H9 (cell line): ENCODE data around the gene GPD2. TPM values are rescaled to one million over a fixed set of nuclear protein-coding genes. Genes with fewer than 3 reads are reported as not detected.

Source experiments
- DNase-seq: peaks from one replicate; pipeline ENCODE4 v3.0.0-alpha.2; 2017
- H2AFZ ChIP-seq: one replicate; pipeline ENCODE4 v1.6.1; 2013; ENCODE audit warnings: mild to moderate bottlenecking, low read length, control low read depth, moderate library complexity
- H2AK5ac ChIP-seq: 2 replicates; pipeline ENCODE4 v1.6.1; 2013; ENCODE audit warnings: low read length, control low read depth, mixed read lengths; ENCODE audit not compliant: insufficient read length
- H2BK120ac ChIP-seq: one replicate; pipeline ENCODE4 v1.6.1; 2013; ENCODE audit warnings: low read depth, mild to moderate bottlenecking, low read length, control low read depth, inconsistent platforms; ENCODE audit not compliant: poor library complexity, severe bottlenecking
- H2BK12ac ChIP-seq: 2 replicates; pipeline ENCODE4 v1.6.1; 2013; ENCODE audit warnings: low read length, control low read depth, mixed read lengths, low read depth; ENCODE audit not compliant: insufficient read length
- H2BK15ac ChIP-seq: 2 replicates; pipeline ENCODE4 v1.6.1; 2013; ENCODE audit warnings: low read depth, low read length, control low read depth
- H2BK20ac ChIP-seq: one replicate; pipeline ENCODE4 v1.6.1; 2013; ENCODE audit warnings: low read depth, mild to moderate bottlenecking, low read length, control low read depth, inconsistent platforms; ENCODE audit not compliant: poor library complexity, severe bottlenecking
- H2BK5ac ChIP-seq: 2 replicates; pipeline ENCODE4 v1.6.1; 2013; ENCODE audit warnings: low read length, control low read depth, mixed read lengths; ENCODE audit not compliant: insufficient read length
- H3K14ac ChIP-seq: 2 replicates; pipeline ENCODE4 v1.6.1; 2013; ENCODE audit warnings: low read length, control low read depth; ENCODE audit not compliant: insufficient read depth
- H3K18ac ChIP-seq: 2 replicates; pipeline ENCODE4 v1.6.1; 2013; ENCODE audit warnings: low read depth, mild to moderate bottlenecking, mixed read lengths, low read length, control low read depth; ENCODE audit not compliant: insufficient read length
- H3K23ac ChIP-seq: 2 replicates; pipeline ENCODE4 v1.6.1; 2013; ENCODE audit warnings: low read length, control low read depth, mixed read lengths, low read depth; ENCODE audit not compliant: insufficient read length
- H3K23me2 ChIP-seq: 2 replicates; pipeline ENCODE4 v1.6.1; 2013; ENCODE audit warnings: low read depth, mild to moderate bottlenecking, mixed read lengths, low read length, control low read depth; ENCODE audit not compliant: insufficient read length, poor library complexity, severe bottlenecking
- H3K27ac ChIP-seq: 2 replicates; pipeline ENCODE4 v1.5.1; 2013; ENCODE audit warnings: low read length, control low read depth, mixed read lengths, low read depth; ENCODE audit not compliant: insufficient read length
- H3K27me3 ChIP-seq: 2 replicates; pipeline ENCODE4 v1.6.1; 2013; ENCODE audit warnings: low read length, control low read depth, inconsistent platforms; ENCODE audit not compliant: insufficient read depth
- H3K4ac ChIP-seq: 2 replicates; pipeline ENCODE4 v1.6.1; 2013; ENCODE audit warnings: low read depth, mild to moderate bottlenecking, control low read depth, inconsistent platforms, low read length, moderate library complexity
- H3K4me1 ChIP-seq: 2 replicates; pipeline ENCODE4 v1.6.1; 2013; ENCODE audit warnings: low read length, control low read depth, inconsistent platforms; ENCODE audit not compliant: insufficient read depth
- H3K4me2 ChIP-seq: 2 replicates; pipeline ENCODE4 v1.6.1; 2013; ENCODE audit warnings: low read length, control low read depth, mixed read lengths; ENCODE audit not compliant: insufficient read length, insufficient read depth
- H3K56ac ChIP-seq: 2 replicates; pipeline ENCODE4 v1.6.1; 2013; ENCODE audit warnings: low read depth, mild to moderate bottlenecking, mixed read lengths, low read length, control low read depth; ENCODE audit not compliant: insufficient read length
- H3K79me1 ChIP-seq: 2 replicates; pipeline ENCODE4 v1.6.1; 2013; ENCODE audit warnings: low read depth, mild to moderate bottlenecking, moderate library complexity, low read length, control low read depth, inconsistent platforms; ENCODE audit not compliant: insufficient read depth, poor library complexity, severe bottlenecking
- H3K79me2 ChIP-seq: 2 replicates; pipeline ENCODE4 v1.6.1; 2013; ENCODE audit warnings: low read length, control low read depth, inconsistent platforms; ENCODE audit not compliant: insufficient read depth
- H3K9ac ChIP-seq: 2 replicates; pipeline ENCODE4 v1.6.1; 2013; ENCODE audit warnings: low read length, control low read depth, mixed read lengths; ENCODE audit not compliant: insufficient read length; ENCODE audit errors: extremely low read depth
- H3K9me3 ChIP-seq: one replicate; pipeline ENCODE4 v1.6.1; 2013; ENCODE audit warnings: low read depth, low read length, inconsistent platforms; ENCODE audit not compliant: control insufficient read depth
- H3T11ph ChIP-seq: one replicate; pipeline ENCODE4 v1.6.1; 2013; ENCODE audit warnings: mild to moderate bottlenecking, low read length, control low read depth, inconsistent platforms
- H4K20me1 ChIP-seq: one replicate; pipeline ENCODE4 v1.6.1; 2013; ENCODE audit not compliant: control insufficient read depth, insufficient read length, insufficient read depth
- H4K5ac ChIP-seq: 2 replicates; pipeline ENCODE4 v1.6.1; 2013; ENCODE audit warnings: low read depth, mild to moderate bottlenecking, mixed read lengths, low read length, control low read depth; ENCODE audit not compliant: insufficient read length
- H4K8ac ChIP-seq: replicated peaks from 2 replicates; pipeline ENCODE4 v1.6.1; 2013; ENCODE audit warnings: low read length, control low read depth, mixed read lengths, low read depth; ENCODE audit not compliant: insufficient read length
- H4K91ac ChIP-seq: 2 replicates; pipeline ENCODE4 v1.6.1; 2013; ENCODE audit warnings: low read depth, mild to moderate bottlenecking, moderate library complexity, mixed read lengths, low read length, control low read depth; ENCODE audit not compliant: insufficient read length
- H3K27ac Mint-ChIP-seq, 3 experiments: 2 replicates in 2 of 3; 3 replicates in 1 of 3; pipeline ENCODE4 v1.8.0; 2020 to 2021; ENCODE audit warnings: mixed read lengths in 3 of 3, mild to moderate bottlenecking in 1 of 3, moderate library complexity in 1 of 3
- H3K27me3 Mint-ChIP-seq: 2 replicates; pipeline ENCODE4 v1.8.0; 2021; ENCODE audit warnings: low read depth, mild to moderate bottlenecking, moderate library complexity, mixed read lengths
- H3K36me3 Mint-ChIP-seq, 3 experiments: 2 replicates in 2 of 3; 3 replicates in 1 of 3; pipeline ENCODE4 v1.8.0; 2020 to 2021; ENCODE audit warnings: low read depth in 3 of 3, mixed read lengths in 3 of 3; ENCODE audit not compliant: insufficient read depth in 1 of 3
- H3K4me1 Mint-ChIP-seq, 2 experiments: 2 replicates each; pipeline ENCODE4 v1.8.0; 2020; ENCODE audit warnings: mixed read lengths in 2 of 2
- H3K4me3 Mint-ChIP-seq, 2 experiments: 2 replicates in 1 of 2; 3 replicates in 1 of 2; pipeline ENCODE4 v1.8.0; 2020 to 2021; ENCODE audit warnings: mild to moderate bottlenecking in 2 of 2, mixed read lengths in 2 of 2, moderate library complexity in 1 of 2
- H3K9me3 Mint-ChIP-seq, 2 experiments: 2 replicates in 1 of 2; 3 replicates in 1 of 2; pipeline ENCODE4 v1.8.0; 2020; ENCODE audit warnings: mild to moderate bottlenecking in 2 of 2, mixed read lengths in 2 of 2, moderate library complexity in 1 of 2
- WGBS: extraction: QIAGEN DNeasy Blood & Tissue Kit; methylation state at CpG from one replicate; pipeline ENCODE4 v1.1.7; 2013; ENCODE audit warnings: missing lambda C conversion rate, low lambda C conversion rate, mixed read lengths; ENCODE audit not compliant: insufficient read length; ENCODE audit errors: extremely low coverage; 5-methylcytosine and 5-hydroxymethylcytosine counted together
- total RNA-seq: library from RNA; stranded (reverse); gene quantifications from 2 replicates; pipeline ENCODE4 v1.2.1, GENCODE V29; 2021
- TF ChIP-seq, protein P1 (sequence below): fragments of 200-600 bp; sonication (generic); conservative IDR thresholded peaks from 3 replicates; pipeline ENCODE4 v1.8.0; 2021; ENCODE audit warnings: antibody characterized with exemption, mild to moderate bottlenecking

The GPD2 gene
- total RNA-seq, 1 experiment from 2014 or later = 46.0 TPM

DNA sequence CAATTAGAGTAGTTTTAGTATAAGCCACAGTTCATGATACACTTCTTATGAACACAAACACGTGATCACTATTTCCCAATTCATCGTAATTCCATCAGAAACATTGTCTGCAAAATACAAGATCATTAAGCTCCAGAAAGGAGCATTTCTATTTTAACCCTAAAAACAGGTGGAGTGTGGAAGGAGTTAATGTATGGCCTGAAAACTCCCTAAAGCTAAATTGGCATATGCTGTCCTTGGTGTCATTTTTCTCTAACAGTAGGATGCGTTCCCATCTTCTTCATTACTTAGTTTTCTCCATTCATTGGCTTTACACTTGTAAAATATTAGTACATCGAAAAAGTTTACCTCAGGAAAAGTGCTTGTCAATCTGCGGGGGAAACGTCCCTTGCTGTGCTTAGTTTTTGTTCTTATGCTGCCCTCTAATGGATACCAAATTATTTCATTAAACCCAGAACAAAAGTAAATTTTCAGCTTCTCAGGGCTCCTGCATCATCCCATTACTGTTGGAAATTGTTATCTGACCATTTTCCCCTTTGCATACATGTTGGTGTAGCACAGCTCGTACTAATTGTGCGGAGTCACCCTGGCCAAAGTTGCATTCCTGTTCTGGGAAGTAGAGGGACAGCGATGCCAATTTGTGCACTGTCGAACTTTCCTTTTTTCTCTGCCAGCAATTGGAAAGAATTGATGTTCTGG lies 153.4 kb downstream of the GPD2 start:
- H2AFZ ChIP-seq = no peak overlapping the region
- H4K20me1 ChIP-seq = no peaks in the 10 kb centered on the region
- H3K36me3 Mint-ChIP-seq = no peaks in the 10 kb centered on the region
- H2BK20ac ChIP-seq = no peak overlapping the region
- H3K27ac ChIP-seq = no peak overlapping the region
- H3K4me2 ChIP-seq = no peak overlapping the region
- H2BK5ac ChIP-seq = no peak overlapping the region
- H3K14ac ChIP-seq = no peak overlapping the region
- H4K5ac ChIP-seq = no peak overlapping the region
- no peak overlapping the region for H3K4me3 Mint-ChIP-seq
- no peaks in the 10 kb centered on the region for H3K79me2 ChIP-seq
- H4K91ac ChIP-seq = no peak overlapping the region
- no peak overlapping the region for H3K56ac ChIP-seq
- no peak overlapping the region for H3T11ph ChIP-seq
- H4K8ac ChIP-seq = no peak overlapping the region
- no peak overlapping the region for H2AK5ac ChIP-seq
- H3K79me1 ChIP-seq = no peaks in the 10 kb centered on the region
- H2BK12ac ChIP-seq = no peak overlapping the region
- no peak overlapping the region for H3K4ac ChIP-seq
- peak overlapping the region; percentile 63 to 78 (median 74); a peak in 3 of 7 replicates for H3K27ac Mint-ChIP-seq
- no peaks in the 10 kb centered on the region for H3K9me3 Mint-ChIP-seq
- H3K9ac ChIP-seq = no peak overlapping the region
- H3K27me3 Mint-ChIP-seq = no peaks in the 10 kb centered on the region
- peaks cover 50 to 65% of the 10 kb centered on the region in 2 experiments for H3K4me1 Mint-ChIP-seq
- no peaks in the 10 kb centered on the region for H3K9me3 ChIP-seq
- H3K27me3 ChIP-seq = no peaks in the 10 kb centered on the region
- no peaks in the 10 kb centered on the region for H3K23me2 ChIP-seq
- WGBS = no CpG with 5 or more reads among the region's 10 CpGs
- H2BK120ac ChIP-seq = no peak overlapping the region
- TF ChIP-seq, protein P1, sequence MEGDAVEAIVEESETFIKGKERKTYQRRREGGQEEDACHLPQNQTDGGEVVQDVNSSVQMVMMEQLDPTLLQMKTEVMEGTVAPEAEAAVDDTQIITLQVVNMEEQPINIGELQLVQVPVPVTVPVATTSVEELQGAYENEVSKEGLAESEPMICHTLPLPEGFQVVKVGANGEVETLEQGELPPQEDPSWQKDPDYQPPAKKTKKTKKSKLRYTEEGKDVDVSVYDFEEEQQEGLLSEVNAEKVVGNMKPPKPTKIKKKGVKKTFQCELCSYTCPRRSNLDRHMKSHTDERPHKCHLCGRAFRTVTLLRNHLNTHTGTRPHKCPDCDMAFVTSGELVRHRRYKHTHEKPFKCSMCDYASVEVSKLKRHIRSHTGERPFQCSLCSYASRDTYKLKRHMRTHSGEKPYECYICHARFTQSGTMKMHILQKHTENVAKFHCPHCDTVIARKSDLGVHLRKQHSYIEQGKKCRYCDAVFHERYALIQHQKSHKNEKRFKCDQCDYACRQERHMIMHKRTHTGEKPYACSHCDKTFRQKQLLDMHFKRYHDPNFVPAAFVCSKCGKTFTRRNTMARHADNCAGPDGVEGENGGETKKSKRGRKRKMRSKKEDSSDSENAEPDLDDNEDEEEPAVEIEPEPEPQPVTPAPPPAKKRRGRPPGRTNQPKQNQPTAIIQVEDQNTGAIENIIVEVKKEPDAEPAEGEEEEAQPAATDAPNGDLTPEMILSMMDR = peak; percentile 69
- no peak overlapping the region for H2BK15ac ChIP-seq
- H3K23ac ChIP-seq = no peak overlapping the region
- no peak overlapping the region for H3K18ac ChIP-seq
- peaks cover 7% of the 10 kb centered on the region for H3K4me1 ChIP-seq
- no peak for DNase-seq
